ENCODE results near the gene SOHLH1.
"Not testable (repeated sequence)": the region's sequence is repeated elsewhere in the genome, so short reads cannot be mapped to it uniquely, and the experiment has no call there.

GRCh38 chr9:135669018-135669417, 30.3 kb downstream of the SOHLH1 start:
- TF ChIP-seq, protein P1, sequence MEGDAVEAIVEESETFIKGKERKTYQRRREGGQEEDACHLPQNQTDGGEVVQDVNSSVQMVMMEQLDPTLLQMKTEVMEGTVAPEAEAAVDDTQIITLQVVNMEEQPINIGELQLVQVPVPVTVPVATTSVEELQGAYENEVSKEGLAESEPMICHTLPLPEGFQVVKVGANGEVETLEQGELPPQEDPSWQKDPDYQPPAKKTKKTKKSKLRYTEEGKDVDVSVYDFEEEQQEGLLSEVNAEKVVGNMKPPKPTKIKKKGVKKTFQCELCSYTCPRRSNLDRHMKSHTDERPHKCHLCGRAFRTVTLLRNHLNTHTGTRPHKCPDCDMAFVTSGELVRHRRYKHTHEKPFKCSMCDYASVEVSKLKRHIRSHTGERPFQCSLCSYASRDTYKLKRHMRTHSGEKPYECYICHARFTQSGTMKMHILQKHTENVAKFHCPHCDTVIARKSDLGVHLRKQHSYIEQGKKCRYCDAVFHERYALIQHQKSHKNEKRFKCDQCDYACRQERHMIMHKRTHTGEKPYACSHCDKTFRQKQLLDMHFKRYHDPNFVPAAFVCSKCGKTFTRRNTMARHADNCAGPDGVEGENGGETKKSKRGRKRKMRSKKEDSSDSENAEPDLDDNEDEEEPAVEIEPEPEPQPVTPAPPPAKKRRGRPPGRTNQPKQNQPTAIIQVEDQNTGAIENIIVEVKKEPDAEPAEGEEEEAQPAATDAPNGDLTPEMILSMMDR (IDR thresholded peaks at IDR 0.05; ENCODE audit: low read depth, low read length): not testable (repeated sequence)
- not testable (repeated sequence) for TF ChIP-seq EZH2phosphoT487 (IDR thresholded peaks at IDR 0.05; ENCODE audit: low read depth)
